WTC11 (cell line): ENCODE measurements around the gene BCL2L11. TPM values are rescaled to one million over a fixed set of nuclear protein-coding genes. Genes with fewer than 3 reads are reported as not detected.

Source experiments
- ATAC-seq: fragments of 200-7000 bp; cut with Tn5 transposase; 2 replicates; pipeline ENCODE4 v1.10.0; 2021; ENCODE audit warnings: mild to moderate bottlenecking, moderate library complexity
- CTCF ChIA-PET: fragments of 300-600 bp; sonication (Branson Sonifier 250); formaldehyde crosslinking; loops from one replicate; lab custom pipeline; 2021; ENCODE audit warnings: antibody characterized with exemption; lab: Charles Lee
- POLR2A ChIA-PET: fragments of 350-600 bp; sonication (Branson Sonifier 250); formaldehyde crosslinking; loops from one replicate; lab custom pipeline; 2021; ENCODE audit warnings: antibody characterized with exemption; lab: Charles Lee
- DNase-seq: peaks from one replicate; pipeline ENCODE4 v3.0.0; 2021; ENCODE audit warnings: low spot score
- H3K27ac Mint-ChIP-seq: 2 replicates; pipeline ENCODE4 v1.8.0; 2021; ENCODE audit warnings: mixed read lengths
- H3K27me3 Mint-ChIP-seq: 2 replicates; pipeline ENCODE4 v1.8.0; 2021; ENCODE audit warnings: low read depth, mild to moderate bottlenecking, moderate library complexity, mixed read lengths
- H3K36me3 Mint-ChIP-seq: 2 replicates; pipeline ENCODE4 v1.8.0; 2021; ENCODE audit warnings: mixed read lengths
- H3K4me1 Mint-ChIP-seq: 2 replicates; pipeline ENCODE4 v1.8.0; 2022; ENCODE audit warnings: mixed read lengths
- H3K4me3 Mint-ChIP-seq: 2 replicates; pipeline ENCODE4 v1.8.0; 2021; ENCODE audit warnings: mild to moderate bottlenecking, moderate library complexity, mixed read lengths
- H3K9me3 Mint-ChIP-seq: 2 replicates; pipeline ENCODE4 v1.8.0; 2021; ENCODE audit warnings: mixed read lengths
- AFF4 ChIP-seq: sonication (generic); formaldehyde crosslinking; IDR thresholded peaks from 2 replicates; pipeline ENCODE4 v1.8.1; 2023; ENCODE audit warnings: mild to moderate bottlenecking, missing genetic modification reagents, borderline replicate concordance
- CDX4 ChIP-seq: fragments of 250-450 bp; sonication (Bioruptor Pico); IDR thresholded peaks from 2 replicates; pipeline ENCODE4 v1.9.0; 2021; ENCODE audit warnings: moderate library complexity, mild to moderate bottlenecking, inconsistent platforms, borderline replicate concordance
- CREB1 ChIP-seq: sonication (generic); formaldehyde crosslinking; IDR thresholded peaks from 2 replicates; pipeline ENCODE4 v1.8.0; 2023; ENCODE audit warnings: mild to moderate bottlenecking, missing genetic modification reagents
- EMX1 ChIP-seq: fragments of 250-450 bp; sonication (Bioruptor Pico); IDR thresholded peaks from 2 replicates; pipeline ENCODE4 v1.8.0; 2021; ENCODE audit warnings: mild to moderate bottlenecking
- GTF2I ChIP-seq: fragments of 250-450 bp; sonication (Bioruptor Pico); conservative IDR thresholded peaks from 2 replicates; pipeline ENCODE4 v1.4.0; 2021; ENCODE audit warnings: mild to moderate bottlenecking
- MLX ChIP-seq: sonication (generic); formaldehyde crosslinking; IDR thresholded peaks from 2 replicates; pipeline ENCODE4 v1.8.1; 2023; ENCODE audit warnings: mild to moderate bottlenecking, missing genetic modification reagents, moderate library complexity
- NFYB ChIP-seq: sonication (generic); formaldehyde crosslinking; conservative IDR thresholded peaks from 2 replicates; pipeline ENCODE4 v1.8.0; 2022; ENCODE audit warnings: low read depth, missing genetic modification reagents
- NR2C2 ChIP-seq: sonication (generic); formaldehyde crosslinking; IDR thresholded peaks from 2 replicates; pipeline ENCODE4 v1.8.0; 2022; ENCODE audit warnings: mild to moderate bottlenecking, missing genetic modification reagents
- SOX15 ChIP-seq: fragments of 250-450 bp; sonication (Bioruptor Pico); IDR thresholded peaks from 2 replicates; pipeline ENCODE4 v1.9.0; 2021; ENCODE audit warnings: mild to moderate bottlenecking
- ZNF219 ChIP-seq: sonication (generic); formaldehyde crosslinking; IDR thresholded peaks from 2 replicates; pipeline ENCODE4 v1.8.0; 2023; ENCODE audit warnings: missing genetic modification reagents, mild to moderate bottlenecking, borderline replicate concordance
- ZNF396 ChIP-seq: fragments of 250-450 bp; sonication (Bioruptor Pico); IDR thresholded peaks from 2 replicates; pipeline ENCODE4 v1.8.0; 2021; ENCODE audit warnings: mild to moderate bottlenecking, moderate library complexity, borderline replicate concordance
- total RNA-seq: library from RNA; stranded (reverse); gene quantifications from 3 replicates; pipeline ENCODE4 v1.2.3, GENCODE V29; 2021
- TF ChIP-seq, protein P1 (sequence below): fragments of 250-450 bp; sonication (Bioruptor Pico); IDR thresholded peaks from 2 replicates; pipeline ENCODE4 v2.1.2; 2022; ENCODE audit warnings: mild to moderate bottlenecking, moderate library complexity
- TF ChIP-seq, protein P2 (sequence below): sonication (generic); formaldehyde crosslinking; IDR thresholded peaks from 2 replicates; pipeline ENCODE4 v1.8.0; 2022; ENCODE audit warnings: mild to moderate bottlenecking, missing genetic modification reagents
- TF ChIP-seq, protein P3 (sequence below): sonication (generic); formaldehyde crosslinking; IDR thresholded peaks from 2 replicates; pipeline ENCODE4 v1.8.0; 2023; ENCODE audit warnings: mild to moderate bottlenecking, missing genetic modification reagents

Gene BCL2L11
- total RNA-seq, 1 experiment from 2014 or later, result 19.3 TPM

GRCh38 chr2:111175615-111176014 is 54.9 kb downstream of the BCL2L11 start:
- Mint-ChIP-seq H3K27me3 (peaks cover 6% of the 10 kb centered on the region), H3K4me1 (peaks cover 18% of the 10 kb centered on the region), H3K9me3 (no peaks in the 10 kb centered on the region)
- POLR2A ChIA-PET, result no interaction called here
- DNase-seq (no peak), ATAC-seq (no peak)
- TF ChIP-seq EMX1 (CRISPR knock-in tag), result no peak
- no peak for TF ChIP-seq CDX4 (CRISPR knock-in tag)
- TF ChIP-seq, protein P1, sequence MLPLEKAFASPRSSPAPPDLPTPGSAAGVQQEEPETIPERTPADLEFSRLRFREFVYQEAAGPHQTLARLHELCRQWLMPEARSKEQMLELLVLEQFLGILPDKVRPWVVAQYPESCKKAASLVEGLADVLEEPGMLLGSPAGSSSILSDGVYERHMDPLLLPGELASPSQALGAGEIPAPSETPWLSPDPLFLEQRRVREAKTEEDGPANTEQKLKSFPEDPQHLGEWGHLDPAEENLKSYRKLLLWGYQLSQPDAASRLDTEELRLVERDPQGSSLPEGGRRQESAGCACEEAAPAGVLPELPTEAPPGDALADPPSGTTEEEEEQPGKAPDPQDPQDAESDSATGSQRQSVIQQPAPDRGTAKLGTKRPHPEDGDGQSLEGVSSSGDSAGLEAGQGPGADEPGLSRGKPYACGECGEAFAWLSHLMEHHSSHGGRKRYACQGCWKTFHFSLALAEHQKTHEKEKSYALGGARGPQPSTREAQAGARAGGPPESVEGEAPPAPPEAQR (CRISPR knock-in tag), result no peak
- TF ChIP-seq CREB1, result no peak
- no peak for TF ChIP-seq ZNF219 (CRISPR knock-in tag)
- TF ChIP-seq NFYB (CRISPR knock-in tag), result no peak
- TF ChIP-seq, all 79 proteins: peak for 0
- Mint-ChIP-seq H3K36me3 (no peaks in the 10 kb centered on the region), H3K27ac (no peak overlapping the region), H3K4me3 (no peak overlapping the region)
- CTCF ChIA-PET, result no interaction called here

DNA sequence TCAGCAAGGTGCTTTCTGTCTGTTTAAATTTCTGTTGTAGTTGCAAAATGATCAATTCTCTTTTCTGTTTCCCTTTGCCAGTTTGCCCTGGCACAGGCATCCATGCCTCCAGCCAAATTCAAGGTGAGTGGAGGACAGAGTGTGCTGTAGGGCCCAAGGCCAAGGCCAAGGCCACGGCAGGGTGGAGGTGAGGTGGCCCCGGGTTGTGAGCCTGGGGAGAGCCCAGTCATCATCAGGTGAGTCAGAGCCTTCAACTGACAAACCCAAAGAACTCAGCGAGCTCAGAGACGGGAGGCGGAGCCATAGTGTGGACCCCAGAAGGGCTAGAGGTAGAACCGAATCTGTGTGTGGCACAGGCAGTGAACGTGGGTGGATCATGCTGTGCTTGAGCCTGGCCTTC is 55.7 kb downstream of the BCL2L11 start:
- H3K4me3 Mint-ChIP-seq, result no peak overlapping the region
- ChIA-PET POLR2A (no interaction called here), CTCF (no interaction called here)
- H3K27me3 Mint-ChIP-seq, result peaks cover 6% of the 10 kb centered on the region
- no peaks in the 10 kb centered on the region for H3K36me3 Mint-ChIP-seq
- H3K27ac Mint-ChIP-seq, result no peak overlapping the region
- DNase-seq, result no peak
- peaks cover 16% of the 10 kb centered on the region for H3K4me1 Mint-ChIP-seq
- ATAC-seq, result no peak
- no peaks in the 10 kb centered on the region for H3K9me3 Mint-ChIP-seq
- TF ChIP-seq, protein P1 (CRISPR knock-in tag), result no peak
- no peak for TF ChIP-seq AFF4
- no peak for TF ChIP-seq ZNF396 (CRISPR knock-in tag)
- TF ChIP-seq NR2C2 (CRISPR knock-in tag), result no peak
- no peak for TF ChIP-seq SOX15 (CRISPR knock-in tag)
- TF ChIP-seq, protein P2, sequence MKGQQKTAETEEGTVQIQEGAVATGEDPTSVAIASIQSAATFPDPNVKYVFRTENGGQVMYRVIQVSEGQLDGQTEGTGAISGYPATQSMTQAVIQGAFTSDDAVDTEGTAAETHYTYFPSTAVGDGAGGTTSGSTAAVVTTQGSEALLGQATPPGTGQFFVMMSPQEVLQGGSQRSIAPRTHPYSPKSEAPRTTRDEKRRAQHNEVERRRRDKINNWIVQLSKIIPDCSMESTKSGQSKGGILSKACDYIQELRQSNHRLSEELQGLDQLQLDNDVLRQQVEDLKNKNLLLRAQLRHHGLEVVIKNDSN (CRISPR knock-in tag), result no peak
- TF ChIP-seq MLX, result no peak
- TF ChIP-seq GTF2I (CRISPR knock-in tag), result no peak
- TF ChIP-seq, protein P3, sequence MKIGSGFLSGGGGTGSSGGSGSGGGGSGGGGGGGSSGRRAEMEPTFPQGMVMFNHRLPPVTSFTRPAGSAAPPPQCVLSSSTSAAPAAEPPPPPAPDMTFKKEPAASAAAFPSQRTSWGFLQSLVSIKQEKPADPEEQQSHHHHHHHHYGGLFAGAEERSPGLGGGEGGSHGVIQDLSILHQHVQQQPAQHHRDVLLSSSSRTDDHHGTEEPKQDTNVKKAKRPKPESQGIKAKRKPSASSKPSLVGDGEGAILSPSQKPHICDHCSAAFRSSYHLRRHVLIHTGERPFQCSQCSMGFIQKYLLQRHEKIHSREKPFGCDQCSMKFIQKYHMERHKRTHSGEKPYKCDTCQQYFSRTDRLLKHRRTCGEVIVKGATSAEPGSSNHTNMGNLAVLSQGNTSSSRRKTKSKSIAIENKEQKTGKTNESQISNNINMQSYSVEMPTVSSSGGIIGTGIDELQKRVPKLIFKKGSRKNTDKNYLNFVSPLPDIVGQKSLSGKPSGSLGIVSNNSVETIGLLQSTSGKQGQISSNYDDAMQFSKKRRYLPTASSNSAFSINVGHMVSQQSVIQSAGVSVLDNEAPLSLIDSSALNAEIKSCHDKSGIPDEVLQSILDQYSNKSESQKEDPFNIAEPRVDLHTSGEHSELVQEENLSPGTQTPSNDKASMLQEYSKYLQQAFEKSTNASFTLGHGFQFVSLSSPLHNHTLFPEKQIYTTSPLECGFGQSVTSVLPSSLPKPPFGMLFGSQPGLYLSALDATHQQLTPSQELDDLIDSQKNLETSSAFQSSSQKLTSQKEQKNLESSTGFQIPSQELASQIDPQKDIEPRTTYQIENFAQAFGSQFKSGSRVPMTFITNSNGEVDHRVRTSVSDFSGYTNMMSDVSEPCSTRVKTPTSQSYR (CRISPR knock-in tag), result no peak
